ENCODE results near the gene FIBP.
A peak's percentile ranks its signal among the peaks of the same experiment; 100 is the strongest.

The FIBP gene

GRCh38 chr11:65869643-65870306 is 18.5 kb downstream of the FIBP start:
- H3K27ac ChIP-seq = peak overlapping the region in 1 of 2 donors; percentile 95
- no peak for DNase-seq (ENCODE audit: low spot score)
- no peak for TF ChIP-seq CTCF (IDR thresholded peaks at IDR 0.05)
- no peak overlapping the region for H3K4me3 ChIP-seq

GRCh38 chr11:65868907-65869306 is 19.4 kb downstream of the FIBP start:
- no peak for TF ChIP-seq CTCF (IDR thresholded peaks at IDR 0.05)

DNA sequence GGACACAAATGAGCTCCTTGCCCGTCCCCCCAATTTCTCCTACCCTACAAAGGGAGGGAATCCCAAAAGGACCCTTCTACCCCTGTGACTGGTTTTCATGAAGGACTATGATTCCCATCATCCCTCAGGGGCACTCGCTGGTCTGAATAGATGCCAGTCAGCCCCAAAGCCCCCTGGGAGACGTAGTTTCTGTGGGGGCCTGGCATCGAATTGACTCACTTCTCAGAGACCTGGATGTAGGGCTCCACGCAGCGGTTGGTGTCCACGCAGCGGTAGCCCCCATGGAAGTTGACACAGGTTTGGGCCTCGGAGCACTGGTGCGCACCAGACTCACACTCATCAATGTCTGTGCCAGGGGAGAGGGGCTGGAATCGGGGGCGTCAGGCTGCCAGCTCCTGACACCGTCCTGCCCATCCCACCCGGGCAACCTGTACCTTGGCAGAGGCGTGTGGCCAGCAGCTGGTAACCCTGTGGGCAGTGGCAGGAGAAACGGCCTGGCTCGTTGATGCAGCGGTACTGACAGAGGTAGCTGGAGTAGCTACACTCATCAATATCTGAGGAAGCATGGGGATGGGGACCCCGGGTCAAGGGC is 20.1 kb downstream of the FIBP start:
- TF ChIP-seq CTCF (IDR thresholded peaks at IDR 0.05) = no peak
- Histone ChIP-seq H3K4me3 (no peak overlapping the region), H3K27ac (no peak overlapping the region)
- DNase-seq (ENCODE audit: low spot score) = no peak

More at GRCh38 chr11:65868907-65869306, 19.4 kb downstream of the FIBP start:
- Histone ChIP-seq H3K4me3 (no peak overlapping the region), H3K27ac (no peak overlapping the region)
- DNase-seq (ENCODE audit: low spot score) = no peak

DNA sequence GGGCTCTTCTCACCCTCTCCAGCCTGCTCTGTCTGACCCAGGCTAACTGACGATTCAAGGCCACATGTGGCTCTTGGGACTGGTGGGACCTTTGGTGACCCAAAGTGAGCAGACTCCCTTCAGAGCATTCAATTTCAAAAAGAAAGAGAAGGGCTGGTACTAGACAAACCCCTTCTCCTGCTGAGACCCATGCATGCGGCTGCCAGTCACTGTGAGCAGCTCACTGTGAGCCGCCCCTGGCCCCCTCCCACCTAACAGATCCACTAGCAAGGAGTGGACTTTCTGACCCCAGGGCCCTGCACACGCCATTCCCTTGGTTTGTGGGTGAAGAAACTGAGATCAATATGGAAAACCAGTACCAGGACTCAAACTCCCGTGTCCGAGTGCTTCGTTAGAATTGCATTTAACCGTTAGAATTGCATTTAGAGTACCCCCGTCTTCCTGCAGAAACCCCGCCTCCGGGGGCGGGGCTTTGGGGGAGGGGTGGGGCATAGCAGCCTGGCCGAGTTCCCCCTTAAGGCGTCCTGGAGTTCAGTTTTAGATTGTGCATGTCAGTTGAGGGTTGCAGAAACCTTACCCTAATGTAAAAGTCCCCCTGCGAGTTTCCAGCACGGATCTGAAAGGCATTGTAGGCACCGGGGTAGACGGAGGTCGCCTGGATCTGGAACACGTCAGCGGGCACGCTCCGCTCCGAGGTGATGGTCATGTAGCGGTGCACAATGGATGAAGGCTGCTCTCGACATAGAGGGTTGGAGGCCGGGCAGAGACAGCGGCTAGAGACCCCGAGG is 20.8 kb downstream of the FIBP start:
- Histone ChIP-seq H3K4me3 (no peak overlapping the region), H3K27ac (no peak overlapping the region)
- no peak for TF ChIP-seq CTCF (IDR thresholded peaks at IDR 0.05)
- no peak for DNase-seq (ENCODE audit: low spot score)

GRCh38 chr11:65866509-65867283 is 21.6 kb downstream of the FIBP start:
- no peak overlapping the region for H3K27ac ChIP-seq
- DNase-seq (ENCODE audit: low spot score) = no peak
- TF ChIP-seq CTCF (IDR thresholded peaks at IDR 0.05) = no peak
- H3K4me3 ChIP-seq = no peak overlapping the region

GRCh38 chr11:65865550-65866172 is 22.6 kb downstream of the FIBP start:
- TF ChIP-seq CTCF (IDR thresholded peaks at IDR 0.05) = no peak
- H3K27ac ChIP-seq = no peak overlapping the region
- DNase-seq (ENCODE audit: low spot score) = no peak
- no peak overlapping the region for H3K4me3 ChIP-seq

Measured in coronary artery (tissue), 2 donors.